H1 (cell line): Measurements from ENCODE around the gene CCDC24. TPM values are rescaled to one million over a fixed set of nuclear protein-coding genes. Genes with fewer than 3 reads are reported as not detected.

Experiments
- CTCF ChIA-PET: fragments of 300-600 bp; sonication (Branson Sonifier 250); formaldehyde crosslinking; loops from one replicate; lab custom pipeline; 2021; ENCODE audit not compliant: partially characterized antibody; lab: Charles Lee
- POLR2A ChIA-PET: fragments of 300-600 bp; sonication (Branson Sonifier 250); formaldehyde crosslinking; loops from one replicate; lab custom pipeline; 2021; ENCODE audit warnings: inconsistent platforms; ENCODE audit not compliant: partially characterized antibody; lab: Charles Lee
- DNase-seq, 2 experiments: peaks; one replicate each; pipeline versions ENCODE4 v3.0.0 to v3.0.0-alpha.2; 2010 to 2022; ENCODE audit warnings: low spot score in 2 of 2, low read depth in 1 of 2, mixed read lengths in 1 of 2
- FAIRE-seq: peaks from 2 replicates; lab custom pipeline; 2011; peaks lifted over from hg19 to GRCh38; lab: Jason Lieb, UNC
- H2AFZ ChIP-seq: 2 replicates; pipeline ENCODE4 v1.8.1; 2012; ENCODE audit warnings: low read length, inconsistent platforms
- H2AK5ac ChIP-seq: 2 replicates; pipeline ENCODE4 v1.6.1; 2013; ENCODE audit warnings: low read depth, low read length
- H2BK120ac ChIP-seq: replicated peaks from 2 replicates; pipeline ENCODE3; 2013; ENCODE audit warnings: low read depth, low read length, inconsistent platforms
- H2BK12ac ChIP-seq: 2 replicates; pipeline ENCODE4 v1.6.1; 2013; ENCODE audit warnings: low read depth, low read length
- H2BK15ac ChIP-seq: 2 replicates; pipeline ENCODE4 v1.6.1; 2013; ENCODE audit warnings: low read length
- H2BK20ac ChIP-seq: 2 replicates; pipeline ENCODE4 v1.6.1; 2013; ENCODE audit warnings: low read length
- H2BK5ac ChIP-seq: 2 replicates; pipeline ENCODE4 v1.6.1; 2013; ENCODE audit warnings: low read depth, low read length
- H3K14ac ChIP-seq: 2 replicates; pipeline ENCODE4 v1.6.1; 2013; ENCODE audit warnings: inconsistent platforms; ENCODE audit not compliant: insufficient read length
- H3K18ac ChIP-seq: 2 replicates; pipeline ENCODE4 v1.6.1; 2013; ENCODE audit warnings: low read length; ENCODE audit errors: extremely low read depth
- H3K23ac ChIP-seq: 2 replicates; pipeline ENCODE4 v1.6.1; 2013; ENCODE audit warnings: inconsistent platforms; ENCODE audit not compliant: insufficient read length
- H3K23me2 ChIP-seq: 2 replicates; pipeline ENCODE4 v1.6.1; 2013; ENCODE audit warnings: low read depth, low read length
- H3K27ac ChIP-seq: 2 replicates; pipeline ENCODE4 v1.6.1; 2011; ENCODE audit warnings: low read depth, low read length, inconsistent platforms
- H3K27me3 ChIP-seq, 4 experiments: replicated peaks in 1 of 4; 1 replicate in 1 of 4; 2 replicates in 3 of 4; pipeline versions ENCODE4 v1.6.1 to v1.8.1; 2011 to 2013; ENCODE audit warnings: low read length in 3 of 4, mild to moderate bottlenecking in 3 of 4, inconsistent platforms in 2 of 4, mixed read lengths in 2 of 4, moderate library complexity in 1 of 4; ENCODE audit not compliant: control insufficient read depth in 3 of 4, insufficient read depth in 3 of 4; ENCODE audit errors: extremely low read depth in 1 of 4
- H3K36me3 ChIP-seq, 4 experiments: 2 replicates each; pipeline versions ENCODE4 v1.6.1 to v1.8.1; 2011 to 2013; ENCODE audit warnings: mild to moderate bottlenecking in 4 of 4, low read length in 3 of 4, moderate library complexity in 2 of 4, control low read depth in 1 of 4, inconsistent platforms in 1 of 4; ENCODE audit not compliant: insufficient read depth in 4 of 4, control insufficient read depth in 2 of 4
- H3K4ac ChIP-seq: replicated peaks from 2 replicates; pipeline ENCODE3; 2013; ENCODE audit warnings: low read length, low read depth, mixed read lengths, inconsistent platforms; ENCODE audit not compliant: insufficient read length
- H3K4me1 ChIP-seq, 4 experiments: replicated peaks in 1 of 4; 1 replicate in 1 of 4; 2 replicates in 3 of 4; pipeline versions ENCODE4 v1.6.1 to v1.8.1; 2011 to 2013; ENCODE audit warnings: low read length in 3 of 4, inconsistent platforms in 2 of 4, mixed read lengths in 1 of 4; ENCODE audit not compliant: insufficient read depth in 4 of 4, control insufficient read depth in 3 of 4
- H3K4me2 ChIP-seq, 2 experiments: 2 replicates each; pipeline versions ENCODE4 v1.6.1 to v1.8.1; 2011 to 2013; ENCODE audit warnings: low read depth in 2 of 2, low read length in 2 of 2, control low read depth in 1 of 2, inconsistent platforms in 1 of 2, mild to moderate bottlenecking in 1 of 2; ENCODE audit not compliant: insufficient read depth in 1 of 2
- H3K4me3 ChIP-seq, 4 experiments: fragments of 200-600, 300-600 bp in 1 of 4; sonication (generic), shearing (Covaris generic), sonication (Bioruptor Twin) in 1 of 4; 2 replicates each; pipeline versions ENCODE4 v1.5.1 to v1.8.1; 2011 to 2016; ENCODE audit warnings: low read length in 4 of 4, low read depth in 3 of 4, control low read depth in 2 of 4, inconsistent platforms in 2 of 4, mild to moderate bottlenecking in 2 of 4, mixed read lengths in 1 of 4, moderate library complexity in 1 of 4; ENCODE audit not compliant: insufficient read depth in 2 of 4; ENCODE audit errors: extremely low read depth in 1 of 4
- H3K56ac ChIP-seq: replicated peaks from 2 replicates; pipeline ENCODE3; 2013; ENCODE audit warnings: low read depth, mild to moderate bottlenecking, mixed read lengths, low read length, inconsistent platforms; ENCODE audit not compliant: insufficient read length
- H3K79me1 ChIP-seq: 2 replicates; pipeline ENCODE4 v1.6.1; 2013; ENCODE audit warnings: low read depth, low read length, control low read depth
- H3K79me2 ChIP-seq, 2 experiments: 2 replicates each; pipeline versions ENCODE4 v1.6.1 to v1.8.1; 2012 to 2013; ENCODE audit warnings: low read length in 2 of 2, mild to moderate bottlenecking in 2 of 2, inconsistent platforms in 1 of 2; ENCODE audit not compliant: insufficient read depth in 2 of 2, control insufficient read depth in 1 of 2
- H3K9ac ChIP-seq, 4 experiments: replicated peaks in 1 of 4; 1 replicate in 1 of 4; 2 replicates in 3 of 4; pipeline versions ENCODE4 v1.6.1 to v1.8.1; 2011 to 2013; ENCODE audit warnings: low read depth in 3 of 4, low read length in 3 of 4, control low read depth in 2 of 4, mild to moderate bottlenecking in 2 of 4, moderate library complexity in 2 of 4, inconsistent platforms in 1 of 4; ENCODE audit errors: extremely low read depth in 1 of 4
- H3K9me3 ChIP-seq, 2 experiments: 2 replicates each; pipeline versions ENCODE4 v1.6.1 to v1.8.1; 2012 to 2013; ENCODE audit warnings: mild to moderate bottlenecking in 2 of 2, moderate library complexity in 2 of 2, control low read depth in 1 of 2, inconsistent platforms in 1 of 2, low read depth in 1 of 2, low read length in 1 of 2, mixed read lengths in 1 of 2; ENCODE audit not compliant: insufficient read depth in 2 of 2
- H4K20me1 ChIP-seq, 2 experiments: replicated peaks in 1 of 2; 2 replicates each; pipeline versions ENCODE3 to v1.8.1; 2011 to 2013; ENCODE audit warnings: inconsistent platforms in 2 of 2, low read length in 2 of 2, mild to moderate bottlenecking in 1 of 2; ENCODE audit not compliant: insufficient read depth in 2 of 2, control insufficient read depth in 1 of 2
- H4K5ac ChIP-seq: 2 replicates; pipeline ENCODE4 v1.6.1; 2013; ENCODE audit warnings: low read length, low read depth, mixed read lengths, inconsistent platforms; ENCODE audit not compliant: insufficient read length
- H4K8ac ChIP-seq: 2 replicates; pipeline ENCODE4 v1.8.0; 2013; ENCODE audit warnings: mild to moderate bottlenecking, moderate library complexity, low read length, inconsistent platforms; ENCODE audit not compliant: insufficient read depth; ENCODE audit errors: extremely low read depth
- H4K91ac ChIP-seq: replicated peaks from 2 replicates; pipeline ENCODE3; 2013; ENCODE audit warnings: low read length, mixed read lengths, inconsistent platforms; ENCODE audit not compliant: insufficient read length
- CHD2 ChIP-seq: IDR thresholded peaks from 2 replicates; pipeline ENCODE4 v1.6.1; 2012; ENCODE audit warnings: low read length, improper control_type of control experiment
- PHF8 ChIP-seq: fragments of 200-600 bp; sonication (generic); conservative IDR thresholded peaks from 2 replicates; pipeline ENCODE4 v1.7.1; 2012; ENCODE audit warnings: low read depth, mild to moderate bottlenecking, inconsistent platforms, low read length, moderate library complexity
- POLR2AphosphoS5 ChIP-seq: IDR thresholded peaks from 2 replicates; pipeline ENCODE4 v1.6.1; 2011; ENCODE audit warnings: low read depth, low read length
- SIN3A ChIP-seq, 2 experiments: IDR thresholded peaks in 1 of 2; conservative IDR thresholded peaks in 1 of 2; 2 replicates each; pipeline ENCODE4 v1.6.1; 2011 to 2012; ENCODE audit warnings: low read length in 2 of 2, improper control_type of control experiment in 1 of 2, low read depth in 1 of 2, mild to moderate bottlenecking in 1 of 2
- SP4 ChIP-seq: IDR thresholded peaks from 2 replicates; pipeline ENCODE4 v1.6.1; 2012; ENCODE audit warnings: low read length, inconsistent platforms
- TBP ChIP-seq: IDR thresholded peaks from 2 replicates; pipeline ENCODE4 v1.6.1; 2011; ENCODE audit warnings: low read depth, low read length, improper control_type of control experiment
- WGBS, 2 experiments: shearing (Covaris generic) in 1 of 2; methylation state at CpG; one replicate each; pipeline versions ENCODE4 v1.1.6 to v1.1.7; 2013 to 2015; ENCODE audit warnings: low lambda C conversion rate in 2 of 2, mixed read lengths in 2 of 2, inconsistent platforms in 1 of 2, low coverage in 1 of 2, missing lambda C conversion rate in 1 of 2; ENCODE audit not compliant: insufficient replicate concordance in 2 of 2, insufficient coverage in 1 of 2, insufficient read length in 1 of 2; ENCODE audit errors: extremely low coverage in 1 of 2, missing lambda C conversion rate in 1 of 2; 5-methylcytosine and 5-hydroxymethylcytosine counted together
- polyA plus RNA-seq, 7 experiments: library from polyadenylated mRNA; depleted of rRNA in 3 of 7; stranded (reverse) in 5 of 7; unstranded in 2 of 7; fragments of >200 nt in 5 of 7; fragments of 200-250 nt in 2 of 7; gene quantifications; 1 replicate in 5 of 7; 2 replicates in 1 of 7; 4 replicates in 1 of 7; pipeline versions ENCODE4 v1.2.1 to v1.2.3, GENCODE V29; 2011 to 2013; ENCODE audit warnings: missing spikeins in 2 of 7, mixed read lengths in 2 of 7
- total RNA-seq: library from RNA; stranded (reverse); fragmentation: NEBNext Ultra II Directional; extraction: Animal tissue kit (Norgen Biotek cat#: 25700); gene quantifications from 2 replicates; pipeline ENCODE4 v1.2.1, GENCODE V29; 2021

CCDC24 gene
- total and polyA plus RNA-seq, 2 of the 8 experiments (the other 6 are each of a cell fraction or from before 2014, with no cell fraction given), result 11.2 to 11.4 TPM

DNA sequence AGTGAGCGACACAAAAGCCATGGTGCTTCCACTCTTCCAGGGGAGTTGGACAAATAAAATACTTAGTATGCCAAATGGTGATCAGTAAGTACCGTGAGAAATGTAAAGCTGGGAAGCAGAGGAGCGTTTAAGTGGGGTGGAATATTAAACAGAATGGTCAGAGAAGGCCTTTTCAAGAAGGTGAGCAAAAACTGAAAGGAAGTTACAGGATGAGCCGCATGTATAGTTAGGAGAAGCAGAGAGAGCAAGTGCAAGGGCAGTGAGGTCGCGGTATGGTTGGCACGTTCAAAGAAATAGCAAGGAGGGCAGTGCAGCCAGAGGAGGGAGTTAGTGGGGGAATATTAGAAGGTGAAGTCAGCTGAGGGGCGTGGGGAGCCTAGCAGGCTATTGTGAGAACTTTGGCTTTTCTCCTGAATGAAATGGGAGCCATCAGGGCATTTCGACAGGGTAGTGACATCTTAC, 17.4 kb upstream of the CCDC24 start:
- Histone ChIP-seq H3K4me1 (peaks cover 6 to 18% (median 12%) of the 10 kb centered on the region in 4 experiments), H4K20me1 (peaks cover 4 to 24% of the 10 kb centered on the region in 2 experiments), H2AFZ (peak overlapping the region; percentile 55), H3K27me3 (no peaks in the 10 kb centered on the region), H3K27ac (no peak overlapping the region), H3K79me1 (peaks cover 14% of the 10 kb centered on the region), H3K18ac (peak overlapping the region; percentile 71; the same call in 1 of the 2 replicates), H4K5ac (peak overlapping the region; percentile 79), H3K23me2 (peaks cover 24% of the 10 kb centered on the region), H2BK12ac (no peak overlapping the region), H2BK15ac (peak overlapping the region; percentile 46; the same call in 1 of the 2 replicates), H3K4me2 (peak overlapping the region; percentile 81 to 85), H4K8ac (peak overlapping the region; percentile 59; the same call in 1 of the 2 replicates), H3K56ac (peak overlapping the region; percentile 64), H4K91ac (peak overlapping the region; percentile 45), H2BK20ac (no peak overlapping the region), H3K14ac (no peak overlapping the region), H2BK120ac (no peak overlapping the region), H3K4ac (peak overlapping the region; percentile 64), H3K36me3 (peaks cover 2 to 33% (median 17%) of the 10 kb centered on the region in 4 experiments; a peak in 7 of 8 replicates), H3K23ac (no peak overlapping the region), H3K79me2 (peaks cover 0 to 25% of the 10 kb centered on the region in 2 experiments; a peak in 2 of 4 replicates), H3K9ac (peak overlapping the region in 3 of 4 experiments; percentile 50 to 62 (median 51); a peak in 5 of 7 replicates), H3K9me3 (no peaks in the 10 kb centered on the region), H3K4me3 (peak overlapping the region; percentile 79 to 88 (median 82)), H2BK5ac (peak overlapping the region; percentile 94; the same call in 1 of the 2 replicates), H2AK5ac (no peak overlapping the region)
- no peak for TF ChIP-seq TBP
- no peak for TF ChIP-seq CHD2
- TF ChIP-seq PHF8, result no peak
- TF ChIP-seq POLR2AphosphoS5, result no peak
- TF ChIP-seq SIN3A (conservative IDR thresholded peaks at IDR 0.05 in 1 of 2, IDR thresholded peaks at IDR 0.05 in 1 of 2; ENCODE audit: low read depth in 1 of 2, low read length in 2 of 2), result 0 out of 4 replicates have a peak, but pooled peaks of 1 of the 2 experiments have one; percentile 25
- TF ChIP-seq SP4, result no peak
- DNase-seq, result no peak
- ChIA-PET CTCF (interaction anchor here (0.6 to 9.2 kb wide), 8 partner anchors 15 to 235 kb away, joined by 3 to 79 read pairs (median 4); partner anchors contain the start of genes CCDC24 and IPO13), POLR2A (interaction anchor here (0.9 to 12.9 kb wide), 12 partner anchors 11 to 658 kb away, joined by 3 to 189 read pairs (median 4); partner anchors contain the start of genes CCDC24 and IPO13)
- no peak for FAIRE-seq
- 44% methylated on average over 9 of the region's 9 CpGs; no CpG with 5 or more reads in 1 of the 2 experiments for WGBS, 2 experiments
